ENCODE results near the gene MRPL22.

GRCh38 chr5:155004138-155004744 is 63.4 kb downstream of the MRPL22 start:
- TF ChIP-seq EZH2 (IDR thresholded peaks at IDR 0.05): no peak
- no peak for TF ChIP-seq POLR2A (IDR thresholded peaks at IDR 0.05; ENCODE audit: borderline replicate concordance, extremely low read depth, insufficient read depth, insufficient read length)
- TF ChIP-seq, protein P1, sequence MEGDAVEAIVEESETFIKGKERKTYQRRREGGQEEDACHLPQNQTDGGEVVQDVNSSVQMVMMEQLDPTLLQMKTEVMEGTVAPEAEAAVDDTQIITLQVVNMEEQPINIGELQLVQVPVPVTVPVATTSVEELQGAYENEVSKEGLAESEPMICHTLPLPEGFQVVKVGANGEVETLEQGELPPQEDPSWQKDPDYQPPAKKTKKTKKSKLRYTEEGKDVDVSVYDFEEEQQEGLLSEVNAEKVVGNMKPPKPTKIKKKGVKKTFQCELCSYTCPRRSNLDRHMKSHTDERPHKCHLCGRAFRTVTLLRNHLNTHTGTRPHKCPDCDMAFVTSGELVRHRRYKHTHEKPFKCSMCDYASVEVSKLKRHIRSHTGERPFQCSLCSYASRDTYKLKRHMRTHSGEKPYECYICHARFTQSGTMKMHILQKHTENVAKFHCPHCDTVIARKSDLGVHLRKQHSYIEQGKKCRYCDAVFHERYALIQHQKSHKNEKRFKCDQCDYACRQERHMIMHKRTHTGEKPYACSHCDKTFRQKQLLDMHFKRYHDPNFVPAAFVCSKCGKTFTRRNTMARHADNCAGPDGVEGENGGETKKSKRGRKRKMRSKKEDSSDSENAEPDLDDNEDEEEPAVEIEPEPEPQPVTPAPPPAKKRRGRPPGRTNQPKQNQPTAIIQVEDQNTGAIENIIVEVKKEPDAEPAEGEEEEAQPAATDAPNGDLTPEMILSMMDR (IDR thresholded peaks at IDR 0.05 in 2 of 3, conservative IDR thresholded peaks at IDR 0.05 in 1 of 3; ENCODE audit: borderline replicate concordance in 1 of 3, insufficient read depth in 1 of 3, low read depth in 2 of 3, low read length in 2 of 3): peak; percentile 69 to 81 (median 75)
- no peak for TF ChIP-seq SIN3A (IDR thresholded peaks at IDR 0.05; ENCODE audit: low read depth)
- no peak for TF ChIP-seq JUND (IDR thresholded peaks at IDR 0.05)
